HEK293 (cell line): ENCODE data around the gene KRT14.

ENCODE experiments used
- OVOL3 ChIP-seq: fragments of 450-650 bp; formaldehyde crosslinking; IDR thresholded peaks from 2 replicates; pipeline ENCODE4 v1.5.1; 2016; ENCODE audit warnings: missing biosample characterization, missing genetic modification characterization
- ZBTB8A ChIP-seq: fragments of 450-650 bp; formaldehyde crosslinking; IDR thresholded peaks from 2 replicates; pipeline ENCODE4 v1.5.1; 2016; ENCODE audit warnings: missing biosample characterization, missing genetic modification characterization
- ZNF23 ChIP-seq: fragments of 450-650 bp; formaldehyde crosslinking; IDR thresholded peaks from 2 replicates; pipeline ENCODE4 v1.5.1; 2016; ENCODE audit warnings: missing biosample characterization, missing genetic modification characterization, borderline replicate concordance
- ZNF366 ChIP-seq: fragments of 450-650 bp; formaldehyde crosslinking; conservative IDR thresholded peaks from 2 replicates; pipeline ENCODE4 v1.5.1; 2016; ENCODE audit warnings: missing biosample characterization, missing genetic modification characterization
- ZNF510 ChIP-seq: fragments of 450-650 bp; formaldehyde crosslinking; IDR thresholded peaks from 2 replicates; pipeline ENCODE4 v1.5.1; 2018; ENCODE audit warnings: mild to moderate bottlenecking, missing genetic modification characterization, missing biosample characterization; ENCODE audit not compliant: insufficient replicate concordance
- ZNF76 ChIP-seq: fragments of 450-650 bp; formaldehyde crosslinking; IDR thresholded peaks from 2 replicates; pipeline ENCODE4; 2016; ENCODE audit warnings: low read depth, missing biosample characterization, missing genetic modification characterization, borderline replicate concordance
- ZXDB ChIP-seq: fragments of 450-650 bp; formaldehyde crosslinking; IDR thresholded peaks from 2 replicates; pipeline ENCODE4 v1.5.1; 2016; ENCODE audit warnings: missing biosample characterization, missing genetic modification characterization
- TF ChIP-seq, protein P1 (sequence below): fragments of 450-650 bp; formaldehyde crosslinking; IDR thresholded peaks from 2 replicates; pipeline ENCODE4 v1.5.1; 2016; ENCODE audit warnings: missing biosample characterization, missing genetic modification characterization
- TF ChIP-seq, protein P2 (sequence below): fragments of 450-650 bp; formaldehyde crosslinking; IDR thresholded peaks from 2 replicates; pipeline ENCODE4 v1.5.1; 2016; ENCODE audit warnings: missing biosample characterization, missing genetic modification characterization

DNA sequence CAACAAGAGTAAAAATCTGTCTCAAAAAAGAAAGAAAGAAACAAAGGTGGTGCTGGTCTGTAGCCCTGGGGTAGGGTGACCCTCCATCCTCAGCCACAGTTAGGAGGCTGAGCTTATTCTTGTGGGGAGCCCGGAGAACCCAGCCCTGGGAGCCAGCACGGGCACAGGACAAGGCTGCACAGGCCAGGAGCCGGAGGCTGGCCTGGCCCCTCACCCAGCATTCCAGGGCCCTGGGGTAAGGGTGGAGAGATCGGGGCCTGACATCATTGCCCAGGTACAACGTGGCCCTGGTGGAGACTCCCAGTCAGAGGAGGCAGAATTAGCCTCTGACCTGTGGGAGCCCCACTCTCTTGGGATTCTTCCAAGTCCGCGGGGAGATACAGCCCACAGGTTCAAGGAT is 47.9 kb upstream of the KRT14 start:
- TF ChIP-seq ZNF510 (tag by site-specific recombination) (no peak), OVOL3 (tag by site-specific recombination) (no peak), ZBTB8A (no peak), ZNF366 (tag by site-specific recombination) (no peak), ZXDB (tag by site-specific recombination) (no peak), ZNF76 (tag by site-specific recombination) (no peak), ZNF23 (tag by site-specific recombination) (no peak)
- TF ChIP-seq, protein P1, sequence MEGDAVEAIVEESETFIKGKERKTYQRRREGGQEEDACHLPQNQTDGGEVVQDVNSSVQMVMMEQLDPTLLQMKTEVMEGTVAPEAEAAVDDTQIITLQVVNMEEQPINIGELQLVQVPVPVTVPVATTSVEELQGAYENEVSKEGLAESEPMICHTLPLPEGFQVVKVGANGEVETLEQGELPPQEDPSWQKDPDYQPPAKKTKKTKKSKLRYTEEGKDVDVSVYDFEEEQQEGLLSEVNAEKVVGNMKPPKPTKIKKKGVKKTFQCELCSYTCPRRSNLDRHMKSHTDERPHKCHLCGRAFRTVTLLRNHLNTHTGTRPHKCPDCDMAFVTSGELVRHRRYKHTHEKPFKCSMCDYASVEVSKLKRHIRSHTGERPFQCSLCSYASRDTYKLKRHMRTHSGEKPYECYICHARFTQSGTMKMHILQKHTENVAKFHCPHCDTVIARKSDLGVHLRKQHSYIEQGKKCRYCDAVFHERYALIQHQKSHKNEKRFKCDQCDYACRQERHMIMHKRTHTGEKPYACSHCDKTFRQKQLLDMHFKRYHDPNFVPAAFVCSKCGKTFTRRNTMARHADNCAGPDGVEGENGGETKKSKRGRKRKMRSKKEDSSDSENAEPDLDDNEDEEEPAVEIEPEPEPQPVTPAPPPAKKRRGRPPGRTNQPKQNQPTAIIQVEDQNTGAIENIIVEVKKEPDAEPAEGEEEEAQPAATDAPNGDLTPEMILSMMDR = no peak
- TF ChIP-seq, protein P2, sequence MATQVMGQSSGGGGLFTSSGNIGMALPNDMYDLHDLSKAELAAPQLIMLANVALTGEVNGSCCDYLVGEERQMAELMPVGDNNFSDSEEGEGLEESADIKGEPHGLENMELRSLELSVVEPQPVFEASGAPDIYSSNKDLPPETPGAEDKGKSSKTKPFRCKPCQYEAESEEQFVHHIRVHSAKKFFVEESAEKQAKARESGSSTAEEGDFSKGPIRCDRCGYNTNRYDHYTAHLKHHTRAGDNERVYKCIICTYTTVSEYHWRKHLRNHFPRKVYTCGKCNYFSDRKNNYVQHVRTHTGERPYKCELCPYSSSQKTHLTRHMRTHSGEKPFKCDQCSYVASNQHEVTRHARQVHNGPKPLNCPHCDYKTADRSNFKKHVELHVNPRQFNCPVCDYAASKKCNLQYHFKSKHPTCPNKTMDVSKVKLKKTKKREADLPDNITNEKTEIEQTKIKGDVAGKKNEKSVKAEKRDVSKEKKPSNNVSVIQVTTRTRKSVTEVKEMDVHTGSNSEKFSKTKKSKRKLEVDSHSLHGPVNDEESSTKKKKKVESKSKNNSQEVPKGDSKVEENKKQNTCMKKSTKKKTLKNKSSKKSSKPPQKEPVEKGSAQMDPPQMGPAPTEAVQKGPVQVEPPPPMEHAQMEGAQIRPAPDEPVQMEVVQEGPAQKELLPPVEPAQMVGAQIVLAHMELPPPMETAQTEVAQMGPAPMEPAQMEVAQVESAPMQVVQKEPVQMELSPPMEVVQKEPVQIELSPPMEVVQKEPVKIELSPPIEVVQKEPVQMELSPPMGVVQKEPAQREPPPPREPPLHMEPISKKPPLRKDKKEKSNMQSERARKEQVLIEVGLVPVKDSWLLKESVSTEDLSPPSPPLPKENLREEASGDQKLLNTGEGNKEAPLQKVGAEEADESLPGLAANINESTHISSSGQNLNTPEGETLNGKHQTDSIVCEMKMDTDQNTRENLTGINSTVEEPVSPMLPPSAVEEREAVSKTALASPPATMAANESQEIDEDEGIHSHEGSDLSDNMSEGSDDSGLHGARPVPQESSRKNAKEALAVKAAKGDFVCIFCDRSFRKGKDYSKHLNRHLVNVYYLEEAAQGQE = no peak
